SJSA1 (cell line): ENCODE data around the gene NCOR2. TPM values are rescaled to one million over a fixed set of nuclear protein-coding genes. Genes with fewer than 3 reads are reported as not detected.

Experiments
- DNase-seq, 2 experiments: peaks; one replicate each; pipeline ENCODE4 v3.0.0-alpha.2; 2015 to 2020; ENCODE audit warnings: low spot score in 2 of 2, low read depth in 1 of 2
- H3K27ac ChIP-seq: fragments of 250-450 bp; sonication (Bioruptor Pico); 2 replicates; pipeline ENCODE4 v1.5.1; 2020; ENCODE audit warnings: mild to moderate bottlenecking, moderate library complexity
- H3K27me3 ChIP-seq: fragments of 250-450 bp; sonication (Bioruptor Pico); replicated peaks from 2 replicates; pipeline ENCODE4 v1.5.1; 2020; ENCODE audit warnings: mild to moderate bottlenecking, moderate library complexity
- H3K36me3 ChIP-seq: fragments of 250-450 bp; sonication (Bioruptor Pico); 2 replicates; pipeline ENCODE4 v1.5.1; 2020; ENCODE audit warnings: mild to moderate bottlenecking
- H3K4me1 ChIP-seq: fragments of 250-450 bp; sonication (Bioruptor Pico); replicated peaks from 2 replicates; pipeline ENCODE4 v1.6.1; 2021; ENCODE audit warnings: mild to moderate bottlenecking
- H3K4me3 ChIP-seq: fragments of 250-450 bp; sonication (Bioruptor Pico); 2 replicates; pipeline ENCODE4 v1.5.1; 2020; ENCODE audit warnings: mild to moderate bottlenecking
- H3K9me3 ChIP-seq: fragments of 250-450 bp; sonication (Bioruptor Pico); replicated peaks from 2 replicates; pipeline ENCODE4 v1.5.1; 2020; ENCODE audit warnings: mild to moderate bottlenecking
- total RNA-seq: library from RNA; depleted of rRNA; stranded (reverse); fragments of >200 nt; shearing (Covaris generic); gene quantifications from 2 replicates; pipeline ENCODE4 v1.2.3, GENCODE V29; 2014

The NCOR2 gene
- total RNA-seq, 1 experiment from 2014 or later: 44.3 TPM

- Histone ChIP-seq H3K27me3 (no peaks in the 10 kb centered on the region), H3K9me3 (no peaks in the 10 kb centered on the region; the same call in 1 of the 2 replicates), H3K27ac (no peak overlapping the region), H3K4me3 (no peak overlapping the region), H3K36me3 (no peaks in the 10 kb centered on the region), H3K4me1 (peaks cover 76% of the 10 kb centered on the region)
- DNase-seq: no peak
Observed at GRCh38 chr12:124578445-124578844, 11.0 kb upstream of the NCOR2 start.

DNA sequence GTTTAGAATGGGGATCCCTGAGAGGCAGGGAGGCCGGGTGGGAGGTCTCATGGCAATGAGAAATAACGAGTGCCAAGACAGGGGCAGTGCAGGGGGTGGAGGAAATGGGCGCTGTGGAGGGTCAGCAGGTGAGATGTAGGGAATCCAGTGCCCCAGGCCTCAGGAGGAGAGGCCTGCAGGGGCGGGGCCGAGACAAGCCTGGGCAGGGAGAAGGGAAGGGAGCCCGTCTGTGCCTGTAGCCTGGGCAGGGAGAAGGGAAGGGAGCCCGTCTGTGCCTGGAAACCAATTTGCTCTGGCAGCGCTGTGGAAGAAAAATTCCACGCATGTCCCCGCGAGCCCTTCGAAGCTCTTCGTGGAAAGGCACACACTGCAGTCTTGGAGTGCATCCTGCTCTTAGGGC lies 10.6 kb upstream of the NCOR2 start:
- Histone ChIP-seq H3K27me3 (no peaks in the 10 kb centered on the region), H3K27ac (no peak overlapping the region), H3K36me3 (no peaks in the 10 kb centered on the region), H3K4me3 (no peak overlapping the region), H3K4me1 (peaks cover 80% of the 10 kb centered on the region), H3K9me3 (no peaks in the 10 kb centered on the region; the same call in 1 of the 2 replicates)
- no peak for DNase-seq

- H3K27me3 ChIP-seq: no peaks in the 10 kb centered on the region
- no peak overlapping the region for H3K27ac ChIP-seq
- H3K4me3 ChIP-seq: no peak overlapping the region
- no peak for DNase-seq
- H3K36me3 ChIP-seq: no peaks in the 10 kb centered on the region
- no peaks in the 10 kb centered on the region; the same call in 1 of the 2 replicates for H3K9me3 ChIP-seq
- peaks cover 83% of the 10 kb centered on the region for H3K4me1 ChIP-seq
Observed at GRCh38 chr12:124577374-124577773, 10.0 kb upstream of the NCOR2 start.

DNA sequence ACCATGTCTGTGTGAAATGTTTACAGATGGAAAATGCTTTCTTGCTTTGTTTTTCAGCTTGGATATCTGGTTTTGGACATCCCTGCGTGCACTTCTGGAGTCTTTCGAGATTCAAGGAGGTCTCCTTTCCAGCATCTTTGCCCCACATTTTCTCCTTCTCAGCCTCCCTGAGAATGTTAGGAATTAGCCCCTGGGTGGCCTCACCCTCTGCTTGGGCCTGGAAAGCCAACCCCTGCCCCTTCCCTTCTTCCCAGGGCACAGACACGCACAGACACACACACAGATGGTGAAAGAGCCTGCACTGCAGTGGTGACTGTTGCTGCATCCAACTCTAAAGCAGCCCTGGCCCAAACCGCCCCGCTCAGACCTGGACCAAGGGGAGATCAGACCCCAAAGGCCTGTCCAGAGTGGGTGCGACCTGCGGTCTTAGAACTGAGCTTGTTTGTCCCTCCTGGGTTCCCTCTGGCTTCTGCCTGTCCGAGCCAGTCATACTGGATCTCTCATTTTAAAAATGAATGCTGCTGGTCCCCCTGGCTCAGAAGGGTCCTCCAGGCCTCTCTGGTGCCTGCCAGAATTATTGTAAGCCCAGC lies 8.7 kb upstream of the NCOR2 start:
- H3K36me3 ChIP-seq: no peaks in the 10 kb centered on the region
- DNase-seq: peak; percentile 82 to 91
- H3K4me1 ChIP-seq: peaks cover 75% of the 10 kb centered on the region
- H3K9me3 ChIP-seq: no peaks in the 10 kb centered on the region; the same call in 1 of the 2 replicates
- peak overlapping the region; percentile 91 for H3K27ac ChIP-seq
- H3K4me3 ChIP-seq: no peak overlapping the region
- H3K27me3 ChIP-seq: no peaks in the 10 kb centered on the region

- Histone ChIP-seq H3K4me1 (peaks cover 65% of the 10 kb centered on the region), H3K27ac (peak overlapping the region; percentile 91), H3K9me3 (no peaks in the 10 kb centered on the region; the same call in 1 of the 2 replicates), H3K4me3 (no peak overlapping the region), H3K27me3 (no peaks in the 10 kb centered on the region), H3K36me3 (no peaks in the 10 kb centered on the region)
- DNase-seq: peak; percentile 61 to 81
Observed at GRCh38 chr12:124573839-124574786, 6.7 kb upstream of the NCOR2 start.

DNA sequence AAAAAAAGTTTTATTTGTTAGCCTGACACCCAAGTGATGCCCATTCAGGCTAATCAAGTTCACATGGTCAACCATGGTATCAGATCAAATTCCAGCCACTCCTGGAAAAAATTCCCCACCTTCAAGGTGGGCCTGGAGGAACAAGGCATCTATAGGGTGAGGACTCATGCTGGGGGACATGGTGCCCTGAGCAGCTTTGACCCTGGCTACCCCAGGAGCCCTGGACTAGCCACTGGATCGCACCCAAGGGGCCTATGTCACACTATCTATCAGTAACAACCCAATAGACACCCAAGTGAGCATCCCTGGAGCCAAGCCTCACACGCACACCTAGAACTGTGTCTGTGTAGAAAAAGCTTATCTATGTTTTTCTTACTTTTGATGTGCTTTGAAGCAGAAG lies 4.1 kb upstream of the NCOR2 start:
- H3K9me3 ChIP-seq: no peaks in the 10 kb centered on the region
- H3K27ac ChIP-seq: no peak overlapping the region
- DNase-seq: no peak

DNA sequence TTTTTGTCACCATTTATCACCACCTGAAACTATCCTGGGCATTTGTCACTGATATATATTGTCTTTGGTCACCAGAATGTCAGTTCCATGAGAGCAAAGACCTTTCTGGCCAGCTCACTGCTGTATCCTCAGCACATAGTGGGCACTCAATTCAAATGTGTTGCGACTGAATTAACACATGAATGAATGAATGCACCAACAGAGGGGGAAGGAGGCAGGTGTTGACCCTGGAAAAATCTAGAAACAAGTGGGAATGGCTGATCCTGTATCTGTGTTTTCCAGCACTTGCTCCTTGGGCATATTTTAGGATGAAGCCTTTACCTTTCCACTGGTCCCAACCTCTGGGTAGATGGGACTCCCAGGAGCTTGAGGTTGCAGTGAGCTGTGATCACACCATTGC lies 3.4 kb upstream of the NCOR2 start:
- Histone ChIP-seq H3K27me3 (no peaks in the 10 kb centered on the region), H3K27ac (no peak overlapping the region), H3K4me1 (peaks cover 56% of the 10 kb centered on the region), H3K4me3 (no peak overlapping the region), H3K9me3 (no peaks in the 10 kb centered on the region), H3K36me3 (peaks cover 9% of the 10 kb centered on the region)
- no peak for DNase-seq

More for the DNA sequence above, 4.1 kb upstream of the NCOR2 start:
- Histone ChIP-seq H3K27me3 (no peaks in the 10 kb centered on the region), H3K36me3 (peaks cover 5% of the 10 kb centered on the region), H3K4me1 (peaks cover 63% of the 10 kb centered on the region), H3K4me3 (no peak overlapping the region)

- H3K36me3 ChIP-seq: peaks cover 12% of the 10 kb centered on the region
- no peaks in the 10 kb centered on the region for H3K27me3 ChIP-seq
- peaks cover 52% of the 10 kb centered on the region for H3K4me1 ChIP-seq
- peak overlapping the region; percentile 81 for H3K27ac ChIP-seq
- no peak overlapping the region for H3K4me3 ChIP-seq
- H3K9me3 ChIP-seq: no peaks in the 10 kb centered on the region
- no peak for DNase-seq
Observed at GRCh38 chr12:124569375-124570148, 2.1 kb upstream of the NCOR2 start.

DNA sequence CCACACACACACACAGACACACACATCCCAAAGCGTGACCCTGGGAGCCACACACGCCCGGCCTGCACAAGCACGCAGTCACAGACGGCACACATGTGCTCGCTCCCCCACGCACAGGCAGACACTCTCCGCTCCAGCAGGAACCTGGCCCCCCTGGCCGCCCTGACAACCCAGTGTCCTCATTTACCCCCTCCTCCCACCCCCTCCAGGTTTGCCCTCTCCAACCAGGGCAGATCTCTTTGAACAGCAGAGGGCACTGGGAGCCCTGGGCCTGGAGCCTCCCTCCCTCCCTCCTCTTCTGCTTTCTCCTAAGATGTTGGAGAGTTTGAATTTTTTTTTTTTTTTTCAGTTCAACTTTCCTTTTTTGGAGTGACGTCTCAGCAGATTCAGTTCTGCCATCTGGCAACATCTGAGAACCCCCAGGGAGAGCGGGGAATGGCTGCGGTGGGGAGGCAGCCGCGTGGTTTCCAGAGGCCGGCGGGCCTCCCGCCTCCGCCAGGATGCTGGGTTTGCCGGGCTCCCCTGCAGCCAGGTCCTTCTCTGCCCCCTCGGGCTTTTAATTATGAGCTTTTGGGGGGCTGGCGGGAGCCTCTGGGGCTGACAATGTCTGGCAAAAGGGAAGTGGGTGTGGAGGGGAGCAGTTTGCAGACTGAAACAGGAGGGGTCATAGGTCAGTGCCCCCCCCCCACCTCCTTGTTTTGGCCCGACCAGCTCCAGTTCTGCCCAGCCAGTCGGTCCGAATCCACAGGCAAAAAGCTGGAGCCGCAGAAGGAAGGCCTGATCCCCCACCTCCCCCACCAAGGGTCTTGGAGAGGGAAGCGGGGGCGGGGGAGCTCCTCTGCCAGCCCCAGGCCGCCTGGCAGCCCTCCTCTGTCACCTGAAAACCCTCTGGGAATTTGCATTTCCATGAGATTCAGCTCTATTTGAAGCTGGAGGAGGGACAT lies 1.3 kb upstream of the NCOR2 start:
- H3K4me3 ChIP-seq: no peak overlapping the region
- H3K27me3 ChIP-seq: no peaks in the 10 kb centered on the region
- peaks cover 48% of the 10 kb centered on the region for H3K4me1 ChIP-seq
- peaks cover 16% of the 10 kb centered on the region for H3K36me3 ChIP-seq
- DNase-seq: peak; percentile 90 to 94
- no peaks in the 10 kb centered on the region for H3K9me3 ChIP-seq
- H3K27ac ChIP-seq: peak overlapping the region; percentile 81

GRCh38 chr12:124567673-124568373 lies 411 bp upstream of the NCOR2 start:
- H3K27me3 ChIP-seq: no peaks in the 10 kb centered on the region
- H3K9me3 ChIP-seq: no peaks in the 10 kb centered on the region
- peak overlapping the region; percentile 98 for H3K4me3 ChIP-seq
- peak overlapping the region; percentile 81 for H3K27ac ChIP-seq
- DNase-seq: peak; percentile 95 to 98
- peaks cover 39% of the 10 kb centered on the region for H3K4me1 ChIP-seq
- peaks cover 23% of the 10 kb centered on the region for H3K36me3 ChIP-seq

DNA sequence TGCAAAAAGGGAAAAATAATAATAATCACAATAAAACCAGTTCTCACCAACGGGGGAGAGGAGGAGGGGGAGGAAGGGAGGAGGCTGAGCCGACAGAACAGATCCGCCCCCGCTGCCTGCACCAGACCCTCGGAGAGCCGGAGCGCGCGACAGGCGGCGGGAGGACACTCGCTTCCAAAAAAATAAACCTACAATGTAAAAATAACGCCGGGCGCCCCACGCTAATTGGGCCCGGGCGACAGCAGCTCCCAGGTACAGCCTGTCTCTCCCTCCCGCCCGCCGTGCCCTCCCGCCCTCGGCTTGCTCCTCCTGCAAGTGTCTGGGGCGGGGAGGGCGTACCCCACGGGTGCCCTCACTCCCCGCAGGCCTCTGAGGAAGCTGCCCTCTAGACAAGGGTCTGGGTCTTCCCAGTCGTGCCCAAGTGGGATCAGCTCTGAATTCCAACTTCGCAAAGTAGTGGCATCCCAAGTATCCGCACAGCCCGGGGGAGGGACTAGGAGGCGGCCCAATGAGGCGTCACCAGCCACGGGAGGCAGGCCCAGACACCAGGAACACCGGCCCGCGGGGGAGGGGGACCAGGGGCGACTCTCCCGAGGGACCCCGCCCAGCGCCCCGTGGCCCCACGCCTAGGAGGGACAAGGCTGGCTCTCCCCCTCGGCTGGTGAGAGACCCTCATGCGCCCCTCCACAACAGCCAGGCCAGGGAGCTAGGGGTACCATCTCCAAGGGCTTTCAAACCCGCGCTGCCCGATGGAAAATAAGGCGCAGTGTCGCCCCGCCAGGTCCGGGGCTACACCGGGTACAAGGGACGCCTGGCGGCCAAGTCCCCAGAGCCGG lies 1.0 kb downstream of the NCOR2 start:
- peaks cover 26% of the 10 kb centered on the region for H3K36me3 ChIP-seq
- peak; percentile 85 for DNase-seq
- H3K4me3 ChIP-seq: peak overlapping the region; percentile 98
- H3K27ac ChIP-seq: peak overlapping the region; percentile 88
- no peaks in the 10 kb centered on the region for H3K9me3 ChIP-seq
- peaks cover 38% of the 10 kb centered on the region for H3K4me1 ChIP-seq
- no peaks in the 10 kb centered on the region for H3K27me3 ChIP-seq
